A673 (cell line): ENCODE results near the gene PCDHB3. TPM values are rescaled to one million over a fixed set of nuclear protein-coding genes. Genes with fewer than 3 reads are reported as not detected.
A peak's percentile ranks its signal among the peaks of the same experiment; 100 is the strongest.
"Not testable (repeated sequence)": the region's sequence is repeated elsewhere in the genome, so short reads cannot be mapped to it uniquely, and the experiment has no call there.

ENCODE experiments used
- BruUV-seq: library from RNA; stranded (reverse); fragments of 400-500 nt; replicated peaks from 2 replicates; lab custom pipeline; 2021; lab: Mats Ljungman, UMichigan
- CTCF ChIA-PET: fragments of 300-600 bp; sonication (Branson Sonifier 250); formaldehyde crosslinking; loops from one replicate; lab custom pipeline; 2022; ENCODE audit warnings: antibody characterized with exemption; lab: Charles Lee
- POLR2A ChIA-PET: fragments of 300-600 bp; sonication (Branson Sonifier 250); formaldehyde crosslinking; loops from one replicate; lab custom pipeline; 2022; ENCODE audit warnings: antibody characterized with exemption; ENCODE audit not compliant: low non-redundant PET; lab: Charles Lee
- DNase-seq: peaks from one replicate; pipeline ENCODE4 v3.0.0-alpha.2; 2015; ENCODE audit warnings: low spot score
- H3K27ac ChIP-seq: fragments of 200-600 bp; sonication (generic); 2 replicates; pipeline ENCODE4 v1.5.1; 2016; ENCODE audit warnings: mixed run types, low read depth, mild to moderate bottlenecking, mixed read lengths, antibody characterized with exemption, low read length; ENCODE audit not compliant: poor library complexity, severe bottlenecking
- H3K27me3 ChIP-seq: fragments of 200-600 bp; sonication (generic); replicated peaks from 2 replicates; pipeline ENCODE4 v1.6.1; 2017; ENCODE audit warnings: mixed run types, low read depth, mild to moderate bottlenecking, mixed read lengths, antibody characterized with exemption, low read length; ENCODE audit not compliant: insufficient read depth, poor library complexity
- H3K36me3 ChIP-seq: fragments of 200-600 bp; sonication (generic); 2 replicates; pipeline ENCODE4 v1.6.1; 2016; ENCODE audit warnings: mixed run types, mild to moderate bottlenecking, mixed read lengths, antibody characterized with exemption, low read length; ENCODE audit not compliant: insufficient read depth, poor library complexity, severe bottlenecking
- H3K4me1 ChIP-seq: fragments of 200-600 bp; sonication (generic); 2 replicates; pipeline ENCODE4 v1.6.1; 2017; ENCODE audit warnings: mixed run types, mild to moderate bottlenecking, mixed read lengths, antibody characterized with exemption, low read length; ENCODE audit not compliant: insufficient read depth, poor library complexity, severe bottlenecking
- H3K4me3 ChIP-seq: fragments of 200-600 bp; sonication (generic); 2 replicates; pipeline ENCODE4 v1.5.1; 2016; ENCODE audit warnings: low read depth, mixed run types, mild to moderate bottlenecking, mixed read lengths, low read length; ENCODE audit not compliant: poor library complexity, severe bottlenecking
- H3K9me3 ChIP-seq: fragments of 200-600 bp; sonication (generic); 2 replicates; pipeline ENCODE4 v1.6.1; 2016; ENCODE audit warnings: mixed run types, low read depth, mild to moderate bottlenecking, mixed read lengths, antibody characterized with exemption, low read length; ENCODE audit not compliant: poor library complexity, severe bottlenecking
- EZH2 ChIP-seq: fragments of 200-600 bp; sonication (generic); IDR thresholded peaks from 2 replicates; pipeline ENCODE4 v1.6.1; 2017; ENCODE audit warnings: borderline replicate concordance, low read depth, mild to moderate bottlenecking, mixed read lengths, antibody characterized with exemption, low read length; ENCODE audit not compliant: poor library complexity, severe bottlenecking
- intact Hi-C: fragments of 100-400 bp; cut with micrococcal nuclease; formaldehyde crosslinking; loops from one replicate; pipeline ENCODE4 v1.10.0; 2022; ENCODE audit not compliant: unreplicated experiment
- total RNA-seq: library from RNA; stranded (reverse); gene quantifications from 2 replicates; pipeline ENCODE4 v1.2.3, GENCODE V29; 2021
- TF ChIP-seq, protein P1 (sequence below): fragments of 300-800, 200-600 bp; sonication (generic); conservative IDR thresholded peaks from 2 replicates; pipeline ENCODE4 v1.5.1; 2017; ENCODE audit warnings: low read depth, mild to moderate bottlenecking, antibody characterized with exemption, low read length, moderate library complexity, mixed read lengths

PCDHB3 gene
- total RNA-seq, 1 experiment from 2014 or later = 2.6 TPM

- Histone ChIP-seq H3K27ac (no peak overlapping the region), H3K4me3 (no peak overlapping the region), H3K9me3 (no peaks in the 10 kb centered on the region), H3K4me1 (no peaks in the 10 kb centered on the region), H3K36me3 (no peaks in the 10 kb centered on the region), H3K27me3 (no peaks in the 10 kb centered on the region)
- no TSS peak for BruUV-seq
- TF ChIP-seq EZH2 = no peak
- TF ChIP-seq, protein P1, sequence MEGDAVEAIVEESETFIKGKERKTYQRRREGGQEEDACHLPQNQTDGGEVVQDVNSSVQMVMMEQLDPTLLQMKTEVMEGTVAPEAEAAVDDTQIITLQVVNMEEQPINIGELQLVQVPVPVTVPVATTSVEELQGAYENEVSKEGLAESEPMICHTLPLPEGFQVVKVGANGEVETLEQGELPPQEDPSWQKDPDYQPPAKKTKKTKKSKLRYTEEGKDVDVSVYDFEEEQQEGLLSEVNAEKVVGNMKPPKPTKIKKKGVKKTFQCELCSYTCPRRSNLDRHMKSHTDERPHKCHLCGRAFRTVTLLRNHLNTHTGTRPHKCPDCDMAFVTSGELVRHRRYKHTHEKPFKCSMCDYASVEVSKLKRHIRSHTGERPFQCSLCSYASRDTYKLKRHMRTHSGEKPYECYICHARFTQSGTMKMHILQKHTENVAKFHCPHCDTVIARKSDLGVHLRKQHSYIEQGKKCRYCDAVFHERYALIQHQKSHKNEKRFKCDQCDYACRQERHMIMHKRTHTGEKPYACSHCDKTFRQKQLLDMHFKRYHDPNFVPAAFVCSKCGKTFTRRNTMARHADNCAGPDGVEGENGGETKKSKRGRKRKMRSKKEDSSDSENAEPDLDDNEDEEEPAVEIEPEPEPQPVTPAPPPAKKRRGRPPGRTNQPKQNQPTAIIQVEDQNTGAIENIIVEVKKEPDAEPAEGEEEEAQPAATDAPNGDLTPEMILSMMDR = no peak
- ChIA-PET POLR2A (no interaction called here), CTCF (no interaction called here)
- intact Hi-C loops = no loop called here
- DNase-seq = no peak
Measured at GRCh38 chr5:141127305-141127704, 27.0 kb downstream of the PCDHB3 start.

DNA sequence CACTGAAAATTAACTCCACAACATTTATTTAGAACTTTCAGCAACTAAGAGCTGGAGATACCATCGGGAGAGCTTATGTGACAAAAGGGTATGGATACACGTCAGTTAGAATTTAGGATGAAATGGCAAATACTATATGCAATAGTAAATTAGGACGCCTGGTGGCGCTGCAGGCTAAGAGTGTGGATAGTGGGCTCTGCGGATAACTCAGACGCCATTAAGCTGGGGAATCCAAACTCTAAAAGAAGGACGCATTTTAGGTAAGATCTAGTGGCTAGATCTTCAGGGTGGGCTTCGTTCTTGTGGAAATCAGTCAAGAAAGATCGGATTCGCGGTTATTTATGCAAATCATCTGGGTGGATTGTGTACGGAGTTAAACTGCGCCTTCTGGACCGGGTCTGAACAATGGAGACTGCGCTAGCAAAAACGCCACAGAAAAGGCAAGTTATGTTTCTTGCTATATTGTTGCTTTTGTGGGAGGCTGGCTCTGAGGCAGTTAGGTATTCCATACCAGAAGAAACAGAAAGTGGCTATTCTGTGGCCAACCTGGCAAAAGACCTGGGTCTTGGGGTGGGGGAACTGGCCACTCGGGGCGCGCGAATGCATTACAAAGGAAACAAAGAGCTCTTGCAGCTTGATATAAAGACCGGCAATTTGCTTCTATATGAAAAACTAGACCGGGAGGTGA lies 34.9 kb downstream of the PCDHB3 start, which contains the start of gene PCDHB5:
Gene PCDHB5 (plus strand): TSS at position 177 of the 688 bp plus-strand sequence. CDS start 229 bp downstream, at position 406.
- DNase-seq = peak; percentile 90
- peak within 1 kb of the TSS; percentile 88 for H3K27ac ChIP-seq
- H3K36me3 ChIP-seq = peaks cover 5% of the 10 kb centered on the region
- H3K4me3 ChIP-seq = peak within 1 kb of the TSS; percentile 60
- ChIA-PET POLR2A (no interaction called here), CTCF (interaction anchor here (0.8 to 1.9 kb wide), 10 partner anchors 9 to 429 kb away, joined by 3 to 9 read pairs (median 4); partner anchors contain the start of genes PCDHB14, PCDHB16, PCDHB2 and PCDHB9)
- TF ChIP-seq EZH2 = no peak
- TF ChIP-seq, protein P1 = peak; percentile 82
- TSS peak; percentile 73 for BruUV-seq
- H3K27me3 ChIP-seq = no peaks in the 10 kb centered on the region
- no peaks in the 10 kb centered on the region for H3K4me1 ChIP-seq
- peaks cover 14% of the 10 kb centered on the region for H3K9me3 ChIP-seq
- intact Hi-C loops = no loop called here

GRCh38 chr5:141135718-141136266 lies 35.5 kb downstream of the PCDHB3 start:
- Histone ChIP-seq H3K4me3 (peak overlapping the region; percentile 60), H3K27ac (peak overlapping the region; percentile 88), H3K36me3 (peaks cover 5% of the 10 kb centered on the region), H3K4me1 (no peaks in the 10 kb centered on the region), H3K27me3 (no peaks in the 10 kb centered on the region), H3K9me3 (peaks cover 14% of the 10 kb centered on the region)
- BruUV-seq = no TSS peak
- ChIA-PET POLR2A (no interaction called here), CTCF (interaction anchor here (0.8 to 1.9 kb wide), 10 partner anchors 9 to 428 kb away, joined by 3 to 9 read pairs (median 4); partner anchors contain the start of genes PCDHB14, PCDHB16, PCDHB2 and PCDHB9)
- TF ChIP-seq, protein P1 = no peak
- no peak for TF ChIP-seq EZH2
- intact Hi-C loops = no loop called here
- DNase-seq = peak; percentile 36

DNA sequence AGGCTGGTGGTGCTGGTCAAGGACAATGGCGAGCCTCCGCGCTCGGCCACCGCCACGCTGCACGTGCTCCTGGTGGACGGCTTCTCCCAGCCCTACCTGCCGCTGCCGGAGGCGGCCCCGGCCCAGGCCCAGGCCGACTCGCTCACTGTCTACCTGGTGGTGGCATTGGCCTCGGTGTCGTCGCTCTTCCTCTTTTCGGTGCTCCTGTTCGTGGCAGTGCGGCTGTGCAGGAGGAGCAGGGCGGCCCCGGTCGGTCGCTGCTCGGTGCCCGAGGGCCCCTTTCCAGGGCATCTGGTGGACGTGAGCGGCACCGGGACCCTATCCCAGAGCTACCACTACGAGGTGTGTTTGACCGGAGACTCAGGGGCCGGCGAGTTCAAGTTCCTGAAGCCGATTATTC lies 37.1 kb downstream of the PCDHB3 start:
- peaks cover 14% of the 10 kb centered on the region for H3K9me3 ChIP-seq
- CTCF ChIA-PET, H3K36me3 ChIP-seq, intact Hi-C loops, H3K27ac ChIP-seq, POLR2A ChIA-PET, H3K27me3 ChIP-seq, H3K4me1 ChIP-seq, H3K4me3 ChIP-seq, BruUV-seq, DNase-seq: not testable (repeated sequence)
